GM19240 (cell line): ENCODE results near the gene SBNO1.
"Not testable (repeated sequence)": the region's sequence is repeated elsewhere in the genome, so short reads cannot be mapped to it uniquely, and the experiment has no call there.

Experiments used
- DNase-seq: peaks from one replicate; pipeline ENCODE4 v3.0.0; 2011; ENCODE audit warnings: low spot score; ENCODE audit not compliant: insufficient read length

The SBNO1 gene

DNA sequence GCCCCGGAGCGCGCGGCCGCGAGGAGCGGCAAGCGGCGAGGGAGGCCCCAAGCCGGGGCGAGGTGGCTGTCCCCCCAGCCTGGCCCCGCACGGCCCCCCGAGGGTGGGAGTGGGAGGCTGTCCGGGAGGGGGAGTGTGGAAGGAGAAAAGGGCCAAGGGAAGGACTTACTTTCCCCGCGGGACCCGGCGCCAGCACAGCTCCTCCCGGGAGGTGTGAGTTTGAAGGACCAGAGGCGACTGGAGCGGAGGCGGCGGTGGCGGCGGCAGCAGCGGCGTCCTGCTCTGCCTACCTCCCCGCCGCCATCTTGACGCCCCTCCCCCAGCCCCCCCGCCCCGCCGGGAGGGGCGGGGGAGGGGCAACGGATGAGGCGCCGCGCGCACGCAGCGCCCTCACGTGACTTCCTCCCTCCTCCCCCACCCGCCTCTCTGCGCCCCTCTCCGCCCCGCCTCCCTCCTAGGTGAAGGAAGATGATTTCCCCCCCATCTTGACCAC lies at the start of gene SBNO1:
Gene SBNO1, minus strand, starts transcription at position 316 of the 493 bp plus-strand sequence. CDS start 14,406 bp downstream, outside the sequence.
- peak; percentile 59 for DNase-seq

DNA sequence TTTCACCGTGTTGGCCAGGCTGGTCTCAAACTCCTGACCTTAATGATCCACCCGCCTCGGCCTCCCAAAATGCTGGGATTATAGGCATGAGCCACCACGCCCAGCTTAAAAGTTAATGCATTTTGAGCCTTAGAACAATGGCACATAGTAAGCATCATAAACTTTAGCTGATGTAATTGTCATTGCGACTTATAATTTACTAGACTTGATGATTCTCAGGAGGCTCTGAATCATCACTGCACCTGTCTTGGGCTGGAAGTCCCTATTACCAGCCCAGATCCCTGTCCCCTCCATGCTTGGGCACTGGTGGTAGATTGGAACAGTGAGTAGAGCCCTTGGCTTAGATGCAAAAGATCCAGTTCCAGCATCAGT lies 45.4 kb upstream of the SBNO1 start:
- DNase-seq, result no peak

DNA sequence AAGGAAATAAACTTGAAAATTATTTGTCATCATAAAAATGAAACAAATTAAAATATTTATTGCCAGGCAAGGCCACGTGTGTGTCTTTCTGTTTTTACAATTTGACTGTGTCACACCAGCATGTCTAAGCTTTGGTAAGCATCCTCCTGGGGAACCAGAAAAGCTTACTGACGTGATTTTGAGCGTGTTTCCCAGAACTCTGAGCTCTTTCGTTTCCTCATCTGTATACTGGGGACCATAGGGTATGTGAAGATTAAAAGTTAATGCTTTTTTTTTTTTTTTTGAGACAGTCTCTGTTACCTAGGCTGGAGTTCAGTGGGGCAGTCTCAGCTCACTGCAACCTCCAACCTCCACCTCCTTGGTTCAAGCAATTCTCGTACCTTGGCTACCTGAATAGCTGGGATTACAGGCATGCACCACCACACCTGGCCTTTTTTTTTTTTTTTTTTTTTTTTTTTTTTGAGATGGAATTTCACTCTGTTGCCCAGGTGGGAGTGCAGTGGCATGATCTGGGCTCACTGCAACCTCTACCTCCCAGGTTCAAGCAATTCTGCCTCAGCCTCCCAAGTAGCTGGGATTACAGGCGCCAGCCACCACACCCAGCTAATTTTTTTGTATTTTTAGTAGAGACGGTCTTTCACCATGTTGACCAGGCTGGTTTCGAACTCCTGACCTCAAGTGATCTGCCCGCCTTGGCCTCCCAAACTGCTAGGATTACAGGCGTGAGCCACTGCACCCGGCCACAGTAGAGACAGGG lies 44.8 kb upstream of the SBNO1 start:
- not testable (repeated sequence) for DNase-seq

DNA sequence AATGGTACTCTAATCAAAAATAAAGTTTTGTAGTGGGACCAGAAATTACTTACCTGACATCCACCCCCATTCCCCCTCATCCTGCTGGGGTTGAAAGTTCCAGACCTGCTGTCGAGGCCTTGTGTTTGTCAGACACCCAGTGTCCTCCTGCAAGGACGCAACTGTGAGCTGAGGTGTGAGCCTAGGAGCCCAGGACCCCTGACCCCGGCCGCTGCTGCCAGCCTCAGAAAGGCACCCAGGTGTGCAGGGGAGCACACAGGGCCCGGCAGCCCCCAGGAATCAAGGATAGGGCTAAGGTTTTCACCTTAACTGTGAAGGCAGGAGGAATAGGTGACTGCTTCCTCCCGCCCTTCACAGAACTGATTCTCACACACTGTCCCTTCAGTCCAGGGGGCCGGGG lies 44.0 kb upstream of the SBNO1 start:
- DNase-seq, result not testable (repeated sequence)

DNA sequence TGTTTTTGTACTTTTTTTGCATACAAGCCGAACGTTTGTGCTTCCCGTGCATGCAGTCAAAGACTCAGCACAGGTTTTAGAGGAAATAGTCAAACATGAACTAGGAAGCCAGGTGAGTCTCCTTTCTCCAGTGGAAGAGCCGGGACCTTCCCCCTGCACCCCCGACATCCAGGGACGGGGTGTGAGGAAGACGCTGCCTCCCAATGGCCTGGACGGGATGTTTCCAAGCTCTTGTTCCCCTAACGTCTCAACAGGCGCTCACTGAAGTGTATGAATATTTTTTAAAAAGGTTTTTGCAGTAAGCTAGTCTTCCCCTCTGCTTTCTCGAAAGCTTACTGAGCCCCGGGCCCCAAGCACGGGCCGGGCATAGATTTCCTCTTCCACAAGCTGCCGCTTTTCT lies 43.3 kb upstream of the SBNO1 start:
- DNase-seq, result not testable (repeated sequence)

DNA sequence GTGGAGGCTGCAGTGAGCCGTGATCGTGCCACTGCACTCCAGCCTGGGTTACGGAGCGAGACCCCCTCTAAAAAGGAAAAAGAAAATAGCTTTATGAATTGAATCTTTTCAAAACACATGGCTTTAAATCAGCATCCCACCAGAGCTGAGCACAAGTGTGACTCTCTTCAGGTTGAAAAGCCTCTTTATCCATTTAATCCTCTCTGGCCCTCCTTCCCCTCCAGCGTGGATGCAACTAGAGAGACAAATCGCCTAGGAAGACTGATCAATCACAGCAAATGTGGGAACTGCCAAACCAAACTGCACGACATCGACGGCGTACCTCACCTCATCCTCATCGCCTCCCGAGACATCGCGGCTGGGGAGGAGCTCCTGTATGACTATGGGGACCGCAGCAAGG lies 42.6 kb upstream of the SBNO1 start:
- not testable (repeated sequence) for DNase-seq

DNA sequence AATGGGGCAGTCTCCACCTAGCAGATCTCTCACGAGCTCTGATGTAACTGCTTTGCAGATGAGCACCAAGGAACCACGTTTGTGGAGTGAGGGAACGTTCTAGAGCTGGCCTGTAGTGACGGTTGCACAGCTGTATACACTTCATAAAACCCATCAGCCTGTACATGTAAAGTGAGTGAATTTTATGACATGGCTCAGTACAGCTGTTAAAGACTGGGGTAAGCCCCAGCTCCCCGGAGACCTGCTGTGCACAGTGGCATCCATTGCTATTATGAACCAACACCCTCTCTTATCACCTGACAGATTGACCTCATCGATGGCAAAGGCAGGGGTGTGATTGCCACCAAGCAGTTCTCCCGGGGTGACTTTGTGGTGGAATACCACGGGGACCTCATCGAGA lies 39.9 kb upstream of the SBNO1 start:
- DNase-seq, result no peak

DNA sequence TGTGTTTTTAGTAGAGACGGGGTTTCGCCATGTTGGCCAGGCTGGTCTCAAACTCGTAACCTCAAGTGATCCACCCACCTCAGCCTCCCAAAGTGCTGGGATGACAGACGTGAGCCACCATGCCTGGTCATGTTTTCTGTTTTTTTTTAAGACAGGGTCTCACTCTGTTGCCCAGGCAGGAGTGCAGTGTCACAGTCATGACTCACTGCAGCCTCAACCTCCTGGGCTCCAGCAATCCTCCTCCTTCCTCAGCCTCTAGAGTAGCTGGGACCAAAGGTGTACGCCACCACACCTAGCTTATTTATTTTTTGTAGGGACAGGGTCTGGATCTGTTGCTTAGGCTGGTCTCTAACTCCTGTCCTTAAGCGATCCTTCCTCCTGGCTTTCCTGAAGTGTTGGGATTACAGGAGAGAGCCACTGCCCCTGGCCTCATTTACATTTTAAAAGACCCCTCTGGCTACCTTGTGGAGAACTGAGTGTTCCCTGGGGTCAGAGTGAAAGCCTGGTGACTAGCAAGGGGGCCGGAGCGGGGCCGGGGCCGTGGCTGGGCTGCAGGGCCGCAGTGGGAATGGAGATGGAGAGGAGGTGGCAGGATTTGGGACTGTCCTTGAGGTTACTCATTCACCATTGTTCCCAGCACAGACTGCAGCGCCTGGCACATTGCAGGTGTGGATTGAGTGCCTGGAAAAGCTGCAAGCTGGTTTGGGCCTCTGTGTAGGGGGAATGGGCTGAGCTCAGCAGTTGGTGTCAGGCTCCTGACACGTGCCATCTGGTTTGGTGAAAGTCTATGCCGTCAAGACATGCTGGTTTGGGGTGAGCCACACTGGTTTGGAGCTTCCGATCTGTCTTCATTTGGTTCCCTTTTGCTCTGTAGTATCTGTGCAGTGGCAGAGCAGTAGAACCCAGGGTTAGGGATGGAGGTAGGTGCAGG lies 37.4 kb upstream of the SBNO1 start:
- no peak for DNase-seq

DNA sequence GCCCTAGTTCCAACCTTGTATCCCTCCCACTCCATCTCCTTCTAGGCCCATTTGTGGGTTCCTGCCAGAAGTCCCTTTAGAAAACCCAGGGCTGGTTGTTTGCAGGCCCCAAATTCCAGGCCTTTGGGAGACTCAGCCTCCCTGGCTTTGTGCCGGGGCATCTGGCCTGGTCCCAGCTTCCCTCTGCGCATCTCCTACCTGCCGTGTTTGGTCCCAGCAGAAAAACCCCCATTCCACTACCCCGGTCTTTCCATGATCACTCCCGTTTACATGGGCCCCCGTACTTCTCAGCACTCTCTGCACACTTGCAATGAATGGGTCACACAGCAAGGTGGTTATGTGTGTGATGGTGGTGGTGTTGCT lies 34.6 kb upstream of the SBNO1 start:
- no peak for DNase-seq

DNA sequence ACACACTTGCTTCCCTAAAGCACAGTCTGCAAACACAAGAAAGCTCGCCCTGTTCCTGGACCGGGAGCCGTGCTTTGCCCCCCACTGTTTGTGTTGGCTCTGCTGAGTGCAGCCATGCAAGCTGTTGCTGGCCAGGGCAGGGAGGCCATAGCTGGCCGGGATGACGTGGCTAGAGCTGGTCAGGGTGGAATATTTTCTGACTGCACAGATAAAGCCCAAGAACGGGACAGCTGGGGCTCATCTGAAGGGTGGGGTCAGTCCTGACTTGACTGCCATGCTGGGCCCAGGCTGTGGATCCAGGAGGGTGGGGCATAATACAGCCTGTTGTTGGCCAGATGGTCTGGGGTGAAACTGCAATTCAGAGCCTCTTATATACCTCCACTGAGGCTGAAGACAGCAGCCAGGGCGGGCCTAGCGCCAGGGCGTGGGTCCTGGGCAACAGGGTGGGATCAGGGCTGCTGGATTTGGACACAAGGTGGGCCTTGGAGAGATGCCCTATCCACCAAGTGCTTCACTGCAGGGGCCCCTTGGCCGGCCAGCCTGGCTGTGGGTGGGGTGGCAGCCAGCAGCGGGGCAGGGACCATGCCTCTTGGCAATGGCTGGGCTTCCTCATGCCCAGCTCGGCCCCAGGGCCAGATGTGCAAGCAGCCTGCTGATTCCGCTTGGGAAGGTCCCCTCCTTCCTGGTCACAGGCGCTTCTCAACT lies 34.1 kb upstream of the SBNO1 start:
- no peak for DNase-seq

DNA sequence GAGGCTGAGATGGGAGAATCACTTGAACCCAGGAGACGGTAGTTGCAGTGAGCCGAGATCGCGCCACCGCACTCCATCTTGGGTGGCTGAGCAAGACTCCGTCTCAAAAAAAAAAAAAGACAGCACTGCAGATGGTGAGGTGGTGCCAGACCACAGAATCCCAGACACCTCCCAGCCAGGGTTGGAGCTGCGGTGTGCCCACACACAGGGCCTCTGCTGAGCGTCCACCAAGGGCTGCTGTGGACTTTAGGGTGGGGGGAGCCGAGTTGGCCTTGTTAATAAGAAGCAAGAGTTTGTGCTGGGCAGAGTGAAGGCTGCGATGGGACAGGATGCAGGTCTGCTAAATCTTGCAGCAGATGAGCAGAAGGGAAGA lies 33.5 kb upstream of the SBNO1 start:
- no peak for DNase-seq

DNA sequence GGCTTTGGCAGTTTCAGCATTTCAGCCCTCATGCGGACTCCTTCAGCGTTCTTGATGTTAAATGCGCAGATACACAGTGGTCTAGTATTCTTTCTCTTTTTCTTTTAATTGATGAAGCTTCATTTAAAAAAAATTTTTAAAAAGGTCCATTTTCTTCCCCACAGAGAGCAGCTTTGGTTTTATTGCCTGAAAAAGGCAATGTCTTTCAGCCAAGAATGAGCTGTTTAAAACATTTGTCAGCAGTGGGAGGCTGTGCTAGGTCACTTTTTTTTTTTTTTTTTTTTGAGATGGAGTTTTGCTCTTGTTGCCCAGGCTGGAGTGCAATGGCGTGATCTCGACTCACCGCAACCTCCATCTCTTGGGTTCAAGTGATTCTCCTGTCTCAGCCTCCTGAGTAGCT lies 32.8 kb upstream of the SBNO1 start:
- DNase-seq, result no peak

DNA sequence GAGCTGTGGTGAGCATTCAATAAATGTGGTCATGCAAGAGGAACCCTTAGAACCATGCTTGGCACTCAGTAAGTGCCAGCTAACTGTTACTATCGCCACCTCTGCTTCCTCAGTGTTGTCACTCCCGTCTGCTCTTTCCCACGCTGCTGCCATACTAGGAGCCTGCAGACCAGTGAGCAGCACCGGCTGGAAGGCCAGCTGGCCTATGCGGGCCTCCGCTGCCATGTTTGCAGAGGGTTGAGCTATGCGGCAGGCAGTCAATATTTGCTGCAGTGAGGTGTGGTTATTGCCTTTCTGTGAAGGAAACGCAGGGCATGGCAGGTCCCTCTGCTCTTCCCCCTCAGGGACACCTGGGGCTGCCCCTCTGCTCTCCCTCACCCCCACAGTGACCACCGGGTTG lies 32.3 kb upstream of the SBNO1 start:
- DNase-seq, result no peak

DNA sequence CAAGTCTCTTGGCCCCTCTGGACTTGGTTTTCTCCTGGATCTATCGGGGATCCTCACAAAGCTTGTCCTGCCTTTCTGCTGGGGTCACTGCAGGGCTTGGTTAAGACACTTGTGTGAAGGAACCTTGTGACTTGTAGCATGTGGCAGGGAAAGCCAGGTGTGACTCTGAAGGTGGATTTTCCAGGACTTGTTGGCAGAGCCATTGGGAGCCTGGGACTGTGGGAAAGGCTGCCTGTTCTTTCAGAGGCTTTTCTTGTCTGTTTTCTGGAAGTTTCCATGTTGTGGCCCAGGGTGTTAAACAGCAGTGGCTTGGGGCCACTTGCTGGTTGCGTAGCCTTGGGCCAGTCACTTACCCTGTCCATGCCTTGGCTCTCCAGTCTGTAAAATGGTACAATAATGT lies 31.9 kb upstream of the SBNO1 start:
- DNase-seq, result no peak

DNA sequence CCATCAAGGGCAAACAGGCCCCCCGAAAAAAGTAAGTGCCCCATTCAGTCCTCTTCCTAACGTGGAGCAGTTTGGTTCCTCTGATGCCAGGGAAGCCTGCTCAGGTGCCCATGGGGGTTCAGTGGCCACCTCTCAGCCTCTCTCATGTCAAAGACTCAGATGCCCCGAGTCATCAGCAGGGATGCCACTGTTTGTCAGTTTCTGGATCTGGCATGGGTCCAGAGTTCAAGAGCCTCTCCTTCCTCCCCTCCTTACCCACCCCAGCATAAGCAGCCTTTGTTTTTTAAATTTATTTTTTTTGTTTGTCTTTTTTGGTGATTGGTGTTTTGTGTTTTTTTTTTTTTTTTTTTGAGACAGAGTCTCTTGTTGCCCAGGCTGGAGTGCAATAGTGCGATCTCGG lies 30.6 kb upstream of the SBNO1 start:
- no peak for DNase-seq

DNA sequence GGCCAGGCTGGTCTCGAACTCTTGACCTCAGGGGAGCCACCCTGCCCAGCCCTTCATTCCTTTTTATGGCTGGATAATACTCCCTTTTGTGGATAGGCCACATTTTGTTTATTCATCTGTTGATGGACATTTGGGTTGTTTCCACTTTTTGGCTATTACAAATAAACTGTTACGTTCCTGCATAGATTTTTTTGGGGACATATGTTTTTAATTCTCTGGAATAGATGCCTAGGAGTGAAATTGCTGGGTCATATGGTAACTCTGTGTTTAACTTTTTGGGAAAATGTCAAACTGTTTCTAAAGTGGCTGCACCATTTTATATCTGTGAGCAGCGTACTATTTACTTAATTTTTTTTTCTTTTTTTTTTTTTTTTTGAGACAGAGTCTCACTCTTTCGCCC lies 29.1 kb upstream of the SBNO1 start:
- DNase-seq, result no peak

DNA sequence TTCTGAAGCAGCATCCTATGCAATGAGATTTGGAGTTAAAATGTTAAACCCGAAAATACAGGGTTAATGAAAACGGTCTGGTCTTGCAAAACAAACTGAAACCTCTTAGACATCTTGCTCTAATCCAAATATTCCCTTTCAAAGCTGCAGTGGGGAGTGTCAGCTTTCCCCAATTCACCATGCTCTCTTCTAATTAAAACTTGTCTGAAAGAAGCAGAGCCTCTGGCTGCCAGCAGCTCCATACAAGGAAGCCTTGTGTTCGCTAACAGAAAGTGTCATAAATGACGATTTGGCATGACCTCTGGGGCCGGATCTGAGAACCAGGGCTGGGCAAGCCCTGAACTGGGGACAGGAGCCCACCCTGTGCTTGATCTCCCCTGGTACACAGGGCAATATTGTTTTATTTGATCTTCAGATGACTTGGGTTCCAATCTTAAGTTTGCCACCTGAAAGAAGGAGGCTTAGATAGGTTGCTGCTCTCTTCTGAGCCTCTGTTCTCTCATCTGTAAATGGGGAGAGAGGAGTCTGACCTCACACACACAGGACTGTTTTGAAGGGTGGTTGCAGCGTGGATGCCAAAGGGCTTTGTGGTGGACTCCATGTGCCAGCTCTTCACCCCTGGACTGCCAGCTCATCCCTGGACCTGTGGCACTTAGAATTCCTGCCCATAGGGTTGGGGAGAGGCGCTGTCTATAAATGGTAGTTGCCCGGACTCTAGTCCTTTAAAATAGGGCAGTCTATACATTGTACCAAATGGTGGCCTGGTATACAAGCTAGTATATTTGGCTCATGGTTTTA lies 27.1 kb upstream of the SBNO1 start:
- no peak for DNase-seq

DNA sequence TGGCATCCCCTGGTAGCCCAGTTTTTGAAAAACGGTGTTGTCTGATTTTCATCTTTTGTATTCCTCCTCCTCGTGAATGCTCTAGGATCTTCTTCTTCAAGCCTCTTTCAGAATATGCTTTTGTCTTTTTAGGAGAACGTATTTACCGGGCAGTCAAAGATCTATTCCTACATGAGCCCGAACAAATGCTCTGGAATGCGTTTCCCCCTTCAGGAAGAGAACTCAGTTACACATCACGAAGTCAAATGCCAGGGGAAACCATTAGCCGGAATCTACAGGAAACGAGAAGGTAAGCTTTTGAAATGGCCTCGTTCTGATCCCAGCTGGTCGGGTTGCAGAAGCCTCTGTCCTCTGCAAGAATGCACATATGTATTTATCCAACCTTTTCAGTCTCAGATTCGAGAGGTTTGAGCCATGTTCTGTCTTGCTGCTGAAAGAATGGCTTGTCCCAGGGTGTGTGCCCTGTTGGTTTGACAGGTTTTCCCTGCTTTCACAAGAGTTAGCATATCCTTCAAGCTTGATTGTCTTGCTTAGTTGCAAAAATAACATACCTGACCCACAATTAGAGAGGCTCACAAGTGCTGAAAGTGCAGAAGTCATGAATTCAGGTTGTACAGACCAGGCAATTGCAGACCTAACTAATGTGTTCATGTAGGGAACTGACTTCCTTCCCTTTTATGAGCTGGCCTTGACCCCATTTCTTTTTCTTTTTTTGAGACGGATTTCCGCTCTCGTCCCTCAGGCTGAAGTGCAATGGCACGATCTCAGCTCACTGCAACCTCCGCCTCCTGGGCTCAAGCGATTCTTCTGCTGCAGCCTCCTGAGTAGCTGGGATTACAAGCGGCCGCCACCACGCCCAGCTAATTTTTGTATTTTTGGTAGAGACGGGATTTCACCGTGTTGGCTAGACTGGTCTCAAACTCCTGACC lies 26.1 kb upstream of the SBNO1 start:
- DNase-seq, result no peak

DNA sequence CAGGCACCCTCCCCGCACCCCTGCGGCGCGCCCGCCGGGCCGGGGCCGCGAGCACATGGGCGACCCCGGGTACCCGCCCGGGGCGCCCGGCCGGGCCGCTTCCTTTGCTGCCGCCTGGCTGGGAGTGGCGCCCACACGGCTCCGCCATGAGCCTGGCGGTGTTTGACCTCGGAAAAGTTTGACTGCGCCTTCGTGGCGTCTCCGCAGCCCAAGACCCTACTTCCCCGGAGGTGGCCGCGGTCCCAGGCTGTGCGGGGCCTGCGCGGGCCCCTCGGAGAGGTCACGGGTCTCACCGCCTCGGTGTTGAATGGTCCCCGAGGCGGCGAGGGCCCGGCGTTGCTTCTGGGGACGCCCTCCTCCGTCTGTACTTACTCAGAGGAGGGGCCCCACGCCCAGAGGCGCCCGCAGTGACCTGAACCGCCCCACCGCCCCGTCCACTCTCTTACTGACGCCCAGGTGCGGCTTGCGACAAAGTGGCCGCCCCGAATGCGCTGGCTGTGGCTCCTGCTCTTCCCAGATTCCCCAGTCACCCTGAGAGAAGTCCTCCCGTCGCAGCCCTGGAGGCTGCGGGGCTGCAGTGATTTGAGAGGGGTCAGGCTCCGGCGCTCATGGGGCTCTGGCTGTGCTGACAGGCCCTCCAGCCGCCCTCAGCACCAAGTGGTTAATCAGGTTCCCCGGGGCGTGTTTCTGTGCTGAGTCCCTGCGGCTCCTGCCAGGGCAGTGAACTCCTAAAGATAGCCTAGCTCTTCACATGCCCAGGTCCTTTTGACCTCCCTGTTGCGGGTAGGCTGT lies 25.1 kb upstream of the SBNO1 start:
- DNase-seq, result no peak
